Activated T-helper 1 cell treated with anti-CD3 and anti-CD28 coated beads, Interleukin-2, amount 50 U/mL, for 16 hours (primary cell): Measurements from ENCODE around the gene MRTO4.
"Not testable (repeated sequence)": the region's sequence is repeated elsewhere in the genome, so short reads cannot be mapped to it uniquely, and the experiment has no call there.

Experiments
- DNase-seq, 2 donors: peaks; one replicate each; pipeline ENCODE4 v3.0.0-alpha.2; 2020; ENCODE audit warnings: low read depth in 1 of 2, low spot score in 1 of 2

MRTO4 gene

DNA sequence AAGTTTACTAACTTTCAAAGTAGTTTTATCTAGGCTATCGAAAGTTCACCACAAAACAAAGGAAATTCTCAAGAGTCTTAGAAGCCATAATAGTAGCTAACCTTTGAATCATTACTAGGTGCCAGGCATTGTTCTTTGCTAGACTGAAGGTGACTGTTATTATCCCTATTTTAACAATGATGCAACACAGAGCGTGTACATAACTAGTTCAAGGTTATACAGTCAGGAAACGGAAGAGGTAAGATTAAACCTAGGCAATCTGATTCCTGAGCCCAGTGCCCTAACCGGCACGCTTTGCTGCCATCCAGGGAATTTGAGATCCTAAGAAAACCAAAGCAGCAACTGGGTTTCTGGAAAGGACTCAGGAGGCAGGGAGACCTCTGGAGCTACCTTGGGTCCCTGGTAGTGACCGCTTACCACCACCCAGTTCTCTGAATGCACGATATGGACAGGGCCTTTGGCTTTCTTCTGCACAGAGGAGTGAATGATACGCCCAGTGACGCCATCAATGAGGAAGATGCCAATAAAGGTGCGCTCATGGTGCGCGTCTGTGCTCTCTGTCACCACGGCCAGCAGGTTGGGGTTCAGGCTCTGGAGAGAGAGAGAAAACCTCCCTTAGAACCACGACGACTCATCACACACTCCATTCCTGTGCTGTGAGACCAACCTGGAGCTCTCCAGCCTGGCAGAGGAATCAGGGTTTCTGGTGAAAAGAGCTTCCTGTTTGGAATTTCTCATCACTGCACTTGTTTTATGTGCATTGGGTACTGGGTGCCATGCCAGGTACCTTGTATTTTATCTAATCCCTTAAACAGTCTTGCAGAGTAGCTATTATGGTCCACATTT, 28.4 kb upstream of the MRTO4 start:
- DNase-seq, result no peak

DNA sequence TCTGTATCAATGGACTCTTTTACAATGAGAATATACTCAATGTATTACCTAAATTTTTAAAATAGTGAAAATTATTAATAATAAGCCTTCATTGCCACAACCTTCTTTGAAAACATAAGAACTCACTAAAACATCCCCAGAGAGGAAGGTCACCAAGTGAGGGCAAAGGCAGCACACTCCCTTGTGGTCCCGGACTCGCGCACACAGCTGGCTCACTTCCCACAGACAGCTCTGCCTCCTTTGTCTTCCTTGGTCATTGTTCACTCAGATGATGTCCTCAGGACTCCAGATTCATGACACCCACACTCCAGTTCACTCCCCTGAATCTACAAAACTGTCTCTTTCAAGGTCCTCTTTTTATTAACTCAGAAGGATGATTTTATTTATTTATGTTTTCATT, 22.4 kb upstream of the MRTO4 start:
- DNase-seq, result no peak

DNA sequence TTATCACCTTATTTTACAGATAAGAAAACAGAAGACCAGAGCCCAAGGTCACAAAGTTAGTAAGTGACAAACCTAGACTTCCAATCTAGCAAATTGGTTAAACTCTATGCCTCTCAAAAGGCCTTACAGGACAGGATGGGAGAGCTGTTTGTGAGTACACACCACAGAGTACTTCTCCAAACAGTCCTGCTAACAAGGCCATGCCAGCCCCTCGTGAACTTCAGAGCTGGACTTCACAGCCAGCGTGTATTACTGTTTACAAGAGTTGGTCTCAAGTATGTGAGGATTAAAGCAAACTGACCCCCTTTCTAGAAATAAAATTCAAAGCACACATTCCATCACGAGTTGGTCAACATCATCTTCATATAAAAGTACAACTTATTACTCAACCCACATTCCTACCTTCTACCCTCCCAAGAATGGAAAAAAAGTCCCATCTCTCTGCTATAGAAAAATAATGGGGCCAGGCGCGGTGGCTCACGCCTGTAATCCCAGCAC, 21.7 kb upstream of the MRTO4 start:
- DNase-seq, result no peak

DNA sequence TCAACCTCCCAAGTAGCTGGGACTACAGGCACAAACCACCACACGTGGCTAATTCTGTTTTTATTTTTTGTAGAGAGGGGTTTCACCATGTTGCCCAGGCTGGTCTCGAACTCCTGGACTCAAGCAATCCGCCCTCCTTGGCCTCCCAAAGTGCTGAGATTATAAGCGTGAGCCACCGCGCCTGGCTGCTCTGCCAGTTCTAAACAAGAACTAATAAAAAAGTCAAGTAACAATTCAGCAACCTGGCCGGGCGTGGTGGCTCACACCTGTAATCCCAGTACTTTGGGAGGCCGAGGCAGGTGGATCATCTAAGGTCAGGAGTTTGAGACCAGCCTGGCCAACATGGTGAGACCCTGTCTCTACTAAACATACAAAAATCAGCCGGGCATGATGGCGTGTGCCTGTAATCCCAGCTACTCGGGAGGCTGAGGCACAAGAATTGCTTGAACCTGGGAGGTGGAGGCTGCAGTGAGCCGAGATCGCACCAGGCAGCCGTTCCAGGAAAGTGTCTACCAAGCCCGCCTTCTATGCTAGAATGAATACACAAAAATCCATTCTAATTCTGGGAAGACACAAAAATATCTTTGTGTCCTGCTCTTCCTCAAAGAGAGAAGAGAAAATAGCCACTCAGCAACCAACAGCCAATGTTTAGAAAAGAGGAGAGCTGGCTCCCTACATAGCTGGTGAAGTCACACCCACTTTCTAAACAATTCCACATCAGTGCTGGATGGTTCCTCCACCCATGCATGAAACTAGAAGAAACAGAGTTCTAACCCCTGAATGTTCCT, 19.7 kb upstream of the MRTO4 start:
- not testable (repeated sequence) for DNase-seq

DNA sequence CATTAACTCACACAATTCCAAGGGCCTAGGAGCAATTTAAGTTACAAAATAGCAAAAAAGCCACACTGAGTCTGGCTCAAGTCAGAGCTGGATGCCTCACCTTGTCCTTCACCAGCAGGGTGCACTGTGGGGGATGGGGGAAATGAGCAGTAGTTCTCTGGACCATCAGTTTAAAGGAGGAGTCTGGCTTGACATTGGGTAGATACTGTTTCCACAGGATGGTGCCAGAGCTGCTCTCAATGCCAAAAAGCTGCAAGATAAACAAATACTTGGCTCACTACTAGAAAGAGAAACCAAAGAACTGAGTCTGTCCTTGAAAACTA, 19.1 kb upstream of the MRTO4 start:
- no peak for DNase-seq

DNA sequence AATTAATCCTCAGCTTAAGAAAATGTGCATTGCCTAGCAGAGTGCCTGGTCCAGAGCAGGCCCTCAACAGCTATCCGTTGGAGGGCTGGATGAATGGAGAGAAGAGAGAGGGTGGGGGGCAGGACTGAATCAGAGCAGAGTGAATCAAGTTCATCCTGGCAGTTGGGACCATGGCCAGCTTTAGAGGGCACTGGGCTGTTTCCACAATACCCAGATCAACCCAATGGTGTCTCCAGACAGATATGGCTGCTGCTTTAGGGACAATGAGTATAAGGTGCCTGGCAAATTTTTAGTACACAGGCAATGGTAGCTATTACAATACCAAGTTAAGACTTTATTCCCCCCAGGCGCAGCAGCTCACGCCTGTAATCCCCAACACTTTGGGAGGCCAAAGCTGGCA, 17.4 kb upstream of the MRTO4 start:
- DNase-seq, result no peak

DNA sequence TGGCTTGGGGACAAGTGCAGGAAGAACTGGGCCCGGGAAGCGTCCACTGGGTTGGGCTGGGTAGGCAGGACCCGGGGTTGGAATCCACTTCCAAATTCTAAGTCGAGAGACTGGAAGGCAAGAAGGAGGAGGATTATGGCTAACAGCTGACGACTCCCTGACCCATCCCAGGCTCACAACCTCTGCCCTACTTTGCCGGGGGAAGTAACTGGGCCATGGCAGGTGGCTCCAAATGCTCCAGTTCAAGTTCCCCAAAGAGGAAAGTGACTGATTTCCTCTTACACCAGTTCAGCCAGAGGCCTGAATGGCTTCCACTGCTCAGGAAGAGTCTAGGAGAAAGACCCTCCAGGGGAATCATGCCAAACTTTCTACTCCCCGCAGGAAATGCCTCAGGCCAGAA, 11.7 kb upstream of the MRTO4 start:
- no peak for DNase-seq

DNA sequence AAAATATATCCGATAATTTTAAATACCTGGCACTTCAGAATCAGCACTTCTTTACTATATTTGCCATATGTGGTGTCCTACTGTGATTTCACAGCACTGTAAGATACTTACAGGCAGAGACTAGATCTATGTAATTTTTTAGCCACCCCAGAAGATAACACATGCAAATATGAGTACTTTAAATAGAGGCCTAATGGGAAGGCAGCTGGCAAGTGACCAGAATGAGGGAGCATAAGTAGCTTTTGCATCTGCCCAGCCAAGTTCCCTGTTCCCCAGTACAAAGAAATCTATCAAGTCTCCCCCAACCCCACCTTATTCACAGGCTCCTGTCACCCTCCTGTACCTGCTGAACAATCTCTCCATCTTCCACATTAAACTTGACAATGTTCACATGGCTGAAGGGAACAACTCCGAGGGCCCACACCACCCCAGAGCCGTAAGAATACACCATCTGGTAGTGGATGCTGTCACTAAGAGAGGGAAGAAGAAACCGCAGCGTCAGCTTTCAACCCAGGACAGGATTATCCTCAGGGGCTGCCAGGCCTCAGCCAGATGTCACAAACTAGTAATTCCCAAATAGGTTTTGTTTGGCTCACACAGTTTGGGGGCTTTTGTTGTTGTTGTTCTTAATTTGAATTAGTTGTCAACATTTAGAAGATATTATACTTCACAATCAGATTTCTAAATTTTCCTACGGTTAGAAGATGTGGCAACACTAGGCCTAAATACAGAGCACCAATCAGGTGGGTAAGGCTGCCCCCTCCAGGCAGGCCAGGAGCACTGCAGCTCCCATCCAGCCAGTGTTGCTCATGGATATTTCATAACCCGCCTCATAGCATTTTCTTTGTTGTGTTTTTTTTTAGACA, 10.7 kb upstream of the MRTO4 start:
- DNase-seq, result peak; percentile 25 to 45

DNA sequence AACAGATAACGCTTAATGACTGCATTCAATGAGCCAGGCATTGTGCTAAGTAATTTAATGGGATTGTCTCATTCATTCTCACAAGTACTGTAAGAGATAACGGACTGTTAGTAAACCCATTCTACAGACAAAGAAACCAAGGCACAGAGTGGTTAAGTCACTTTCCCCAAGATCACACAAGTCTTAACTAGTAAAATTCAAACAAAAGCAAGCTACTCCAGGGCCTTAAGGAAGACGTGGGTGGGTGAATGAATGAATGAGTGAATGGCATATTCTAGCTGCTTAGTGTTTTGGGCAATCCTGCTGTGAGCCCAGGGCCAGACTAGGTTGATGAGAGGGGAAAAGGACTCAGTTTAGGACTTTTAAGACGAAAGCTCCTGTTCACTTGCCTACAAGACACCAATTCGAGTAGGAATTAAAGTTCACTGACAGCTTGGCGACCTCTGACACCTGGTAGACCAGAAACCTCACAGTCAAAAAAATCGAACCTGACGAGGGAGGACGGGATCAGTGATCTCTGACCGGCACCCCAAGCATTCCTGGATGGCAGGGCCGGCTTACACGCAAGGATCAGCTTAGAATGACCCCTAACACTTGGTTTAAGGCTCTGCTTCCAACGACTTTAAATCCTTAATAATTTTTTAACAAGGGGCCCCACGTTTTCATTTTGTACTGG, 838 bp upstream of the MRTO4 start:
- no peak for DNase-seq

DNA sequence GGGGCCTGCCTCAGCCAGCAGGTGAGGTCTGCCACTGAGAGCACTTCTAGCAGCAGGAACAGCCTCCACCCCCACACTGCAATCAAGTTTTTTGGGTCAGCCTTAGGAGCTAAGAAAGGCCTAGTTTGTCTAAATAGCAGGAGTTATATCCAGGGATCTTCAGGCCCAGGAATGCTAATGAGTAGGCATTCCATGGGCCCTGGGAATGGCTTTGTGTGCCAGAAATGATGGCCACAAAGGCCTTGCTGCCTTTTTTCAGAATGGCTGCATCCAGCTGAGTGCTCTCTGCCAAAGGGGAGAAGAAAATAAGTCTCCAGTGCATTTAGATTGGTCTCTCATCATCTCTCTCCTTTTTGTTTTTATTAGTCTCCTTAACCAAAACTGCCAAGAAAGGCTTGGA, 2.8 kb downstream of the MRTO4 start:
- no peak for DNase-seq

DNA sequence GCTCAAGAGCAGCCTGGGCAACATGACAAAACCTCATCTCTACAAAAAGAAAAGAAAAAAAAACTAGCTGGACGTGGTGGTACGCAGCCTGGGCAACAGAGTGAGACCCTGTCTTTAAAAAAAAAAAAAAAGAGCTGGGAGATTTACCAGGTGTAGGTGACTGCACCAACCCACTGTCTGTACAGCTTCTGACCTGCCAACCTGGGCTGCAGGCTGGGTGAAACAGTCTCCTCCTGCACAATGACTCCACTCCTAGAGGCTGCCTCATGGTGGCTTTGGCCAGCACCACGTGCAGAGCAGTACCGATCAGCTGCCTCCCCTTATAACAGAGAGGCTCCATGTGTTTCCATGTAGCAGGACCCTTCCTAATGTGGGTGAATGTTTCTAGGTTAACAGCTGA, 3.7 kb downstream of the MRTO4 start:
- no peak for DNase-seq

DNA sequence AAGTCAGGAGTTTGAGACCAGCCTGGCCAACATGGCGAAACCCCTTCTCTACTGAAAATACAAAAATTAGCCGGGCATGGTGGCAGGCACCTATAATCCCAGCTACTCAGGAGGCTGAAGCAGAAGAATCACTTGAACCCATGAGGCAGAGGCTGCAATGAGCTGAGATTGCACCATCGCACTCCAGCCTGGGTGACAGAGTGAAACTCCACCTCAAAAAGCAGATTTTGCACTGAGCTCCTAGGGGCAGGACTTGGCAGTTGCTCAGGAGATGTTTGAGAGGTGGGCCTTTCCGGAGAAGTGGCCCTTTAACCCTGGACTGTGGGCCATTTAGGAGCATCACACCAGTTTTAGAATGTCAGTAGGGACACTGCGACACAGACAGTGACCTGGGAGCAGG, 4.7 kb downstream of the MRTO4 start:
- not testable (repeated sequence) for DNase-seq

DNA sequence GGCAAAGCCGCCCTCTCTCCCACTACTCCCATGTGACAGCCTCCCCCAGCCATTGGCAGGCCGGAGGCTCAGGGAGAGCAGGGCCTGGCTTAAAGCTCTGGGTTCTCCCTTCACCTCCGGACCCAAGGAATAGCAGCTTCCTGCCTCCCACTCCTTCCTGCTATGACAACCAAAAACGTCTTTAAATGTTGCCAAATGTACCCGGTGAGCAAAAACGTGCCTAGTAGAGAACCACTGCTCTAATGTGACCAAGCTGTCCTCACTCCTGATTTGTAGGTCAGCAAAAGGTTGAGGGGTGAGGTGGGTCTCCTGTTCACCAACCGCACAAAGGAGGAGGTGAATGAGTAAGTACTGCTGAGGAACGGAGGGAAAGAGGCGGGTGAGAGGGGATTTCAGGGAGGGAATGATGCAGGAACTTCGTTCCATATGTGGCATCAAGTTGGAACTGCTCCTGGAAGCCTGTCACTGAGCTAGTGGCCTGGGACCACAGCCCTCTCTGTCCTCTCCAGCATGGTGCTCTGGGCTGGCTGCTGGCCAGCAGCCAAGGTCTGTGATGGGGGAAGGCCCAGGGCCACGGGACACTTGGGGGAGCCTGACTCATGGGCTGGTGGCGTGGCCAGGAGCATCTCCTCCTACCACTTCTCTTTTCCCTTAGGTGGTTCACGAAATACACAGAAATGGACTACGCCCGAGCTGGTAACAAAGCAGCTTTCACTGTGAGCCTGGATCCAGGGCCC, 5.7 kb downstream of the MRTO4 start:
- no peak for DNase-seq

DNA sequence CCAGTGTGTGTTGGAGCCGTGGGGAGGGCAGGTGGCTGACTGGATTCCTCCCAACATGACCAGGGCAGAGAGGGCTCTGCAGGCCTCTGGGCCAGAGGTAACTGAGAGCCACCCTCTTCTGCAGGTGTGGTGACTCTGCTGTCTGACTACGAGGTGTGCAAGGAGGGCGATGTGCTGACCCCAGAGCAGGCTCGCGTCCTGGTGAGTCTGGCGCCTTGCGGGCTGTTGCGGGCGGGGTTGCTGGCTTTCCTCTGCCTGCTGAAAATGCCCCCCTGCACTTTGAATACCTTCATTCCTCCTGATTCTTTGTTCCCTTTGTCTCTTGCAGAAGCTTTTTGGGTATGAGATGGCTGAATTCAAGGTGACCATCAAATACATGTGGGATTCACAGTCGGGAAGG, 6.7 kb downstream of the MRTO4 start:
- no peak for DNase-seq

DNA sequence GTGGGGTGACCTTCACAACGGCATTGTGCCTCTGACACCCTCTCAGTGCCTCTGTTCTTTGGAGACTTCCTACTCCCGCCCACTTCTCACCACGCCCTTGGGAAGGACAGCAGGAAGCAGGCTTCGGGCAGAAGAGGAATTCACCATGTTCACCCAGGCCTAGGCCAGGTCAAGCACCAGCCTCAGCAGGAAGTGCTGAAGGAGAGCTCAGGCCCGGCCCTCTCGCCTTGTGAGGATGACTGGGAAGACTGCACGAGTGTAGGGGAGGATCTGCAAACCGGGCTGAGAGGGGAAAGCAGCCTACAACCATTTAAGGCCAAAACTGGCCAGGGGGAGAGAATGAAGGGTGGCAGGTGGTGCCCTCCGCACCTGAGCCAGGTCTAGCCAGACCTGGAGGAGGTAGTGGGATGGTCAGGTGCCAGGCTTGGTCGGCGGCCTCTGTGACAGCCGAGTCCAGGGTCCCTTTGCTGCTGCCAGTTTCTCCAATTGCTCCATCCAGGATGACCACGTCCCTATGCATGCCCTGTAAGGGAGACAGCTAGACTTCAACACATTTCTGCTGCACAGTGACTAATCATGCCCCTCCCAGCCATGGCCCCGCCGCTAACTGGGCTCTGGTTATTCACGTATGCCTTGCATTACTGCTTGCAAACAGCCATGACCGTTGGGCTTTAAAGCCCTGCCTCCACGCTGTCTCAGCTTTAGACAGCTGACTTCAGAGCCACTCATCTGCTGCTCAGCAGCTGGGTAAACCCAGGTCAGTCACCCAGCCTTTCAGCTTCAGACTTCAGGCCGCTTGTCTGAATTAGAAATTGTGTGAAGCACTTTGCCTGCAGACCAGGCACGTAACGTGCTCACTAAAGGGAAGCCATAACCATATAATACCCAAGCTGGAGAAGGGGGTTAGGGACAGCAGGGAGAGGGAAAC, 8.9 kb downstream of the MRTO4 start:
- DNase-seq, result no peak

DNA sequence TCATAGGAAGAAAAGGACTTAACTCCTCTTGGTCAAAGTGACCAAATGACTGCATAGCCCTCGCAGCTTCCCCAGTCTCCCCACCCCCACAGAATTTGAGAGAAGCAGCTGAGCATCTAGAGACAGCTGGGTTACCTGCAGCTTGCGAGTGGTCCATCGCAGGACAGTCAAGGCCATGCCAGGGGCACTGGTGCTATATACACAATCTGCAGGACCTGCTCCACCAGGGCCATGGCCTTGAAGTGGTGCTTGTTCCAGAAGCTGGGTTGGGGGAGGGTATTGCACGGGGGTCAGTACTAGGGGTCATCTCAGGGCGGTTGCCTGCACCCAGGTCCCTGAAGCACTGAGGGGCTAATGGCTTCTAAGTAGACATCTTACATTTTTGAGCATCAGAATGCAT, 10.4 kb downstream of the MRTO4 start:
- no peak for DNase-seq

DNA sequence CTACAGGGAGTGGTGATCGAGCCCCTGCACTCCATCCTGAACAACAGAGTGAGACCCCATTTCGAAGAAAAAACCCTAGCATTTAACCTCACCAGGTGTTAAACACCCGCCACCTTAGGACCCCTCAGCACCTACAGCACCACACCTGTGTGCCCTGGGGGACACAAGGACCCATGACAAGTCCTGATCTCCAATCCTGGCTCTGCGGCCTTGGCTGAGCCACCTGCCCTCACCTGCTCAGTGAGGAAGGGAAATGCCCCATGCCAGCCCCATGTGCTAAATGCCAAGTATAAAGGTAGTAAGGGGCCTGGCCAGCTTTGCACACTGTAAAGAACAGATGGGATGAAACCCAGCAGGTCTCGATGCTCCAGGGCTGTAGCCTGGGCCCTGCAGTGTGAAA, 11.1 kb downstream of the MRTO4 start:
- no peak for DNase-seq

DNA sequence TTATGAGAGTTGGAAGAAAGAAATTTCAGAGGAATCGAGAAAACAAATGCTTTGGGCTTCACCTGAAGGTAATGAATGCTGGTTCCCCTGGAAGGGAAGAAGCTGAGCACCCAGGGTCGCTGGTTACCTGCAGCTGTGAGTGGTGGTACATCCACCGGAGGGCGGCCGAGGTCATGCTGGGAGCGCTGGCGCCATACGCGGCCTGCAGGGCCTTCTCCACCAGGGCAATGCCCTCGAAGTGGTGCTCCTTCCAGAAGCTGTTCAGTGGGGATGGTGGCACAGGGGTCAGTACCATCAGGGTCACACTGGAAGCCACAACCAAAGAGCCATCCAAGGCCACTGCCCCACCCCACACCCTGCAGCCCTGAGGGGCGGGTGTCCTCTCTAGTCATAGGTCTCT, 16.8 kb downstream of the MRTO4 start:
- no peak for DNase-seq
